Left lung (tissue), 10 donors: Measurements from ENCODE around the gene TRABD2A. TPM values are rescaled to one million over a fixed set of nuclear protein-coding genes. Genes with fewer than 3 reads are reported as not detected.

ENCODE experiments used
- ATAC-seq: fragments of 200-7000 bp; cut with Tn5 transposase; one replicate; pipeline ENCODE4 v1.9.1; 2020; ENCODE audit warnings: moderate library complexity
- DNase-seq, 4 donors: peaks; one replicate each; pipeline ENCODE4 v3.0.0-alpha.2; 2013 to 2020
- H3K27ac ChIP-seq, 2 donors: fragments of 200-600 bp; sonication (generic) in 1 of 2; one replicate each; pipeline versions ENCODE4 v1.5.0 to v1.8.0; 2020 to 2021
- H3K27me3 ChIP-seq, 2 donors: fragments of 200-600 bp; sonication (generic) in 1 of 2; one replicate each; pipeline versions ENCODE4 v1.5.0 to v1.8.0; 2020 to 2021
- H3K36me3 ChIP-seq, 2 donors: fragments of 200-600 bp; sonication (generic) in 1 of 2; one replicate each; pipeline versions ENCODE4 v1.5.0 to v1.8.0; 2020 to 2021
- H3K4me1 ChIP-seq, 2 donors: fragments of 200-600 bp; one replicate each; pipeline ENCODE4 v1.8.0; 2021
- H3K4me3 ChIP-seq, 2 donors: fragments of 200-600 bp; sonication (generic) in 1 of 2; one replicate each; pipeline versions ENCODE4 v1.5.0 to v1.8.0; 2020 to 2021; ENCODE audit warnings: mild to moderate bottlenecking in 1 of 2
- H3K9me3 ChIP-seq, 2 donors: fragments of 200-600 bp; sonication (generic) in 1 of 2; one replicate each; pipeline versions ENCODE4 v1.5.0 to v1.8.0; 2020 to 2021
- intact Hi-C, 2 donors: fragments of 100-400 bp; cut with DNase I; formaldehyde crosslinking; loops; one replicate each; pipeline versions ENCODE4 v1.11.2 to v1.14.2; 2022
- polyA plus RNA-seq, 6 donors: library from polyadenylated mRNA; unstranded; fragments of 120-200 nt; gene quantifications; one replicate each; pipeline ENCODE4 v1.2.1, GENCODE V29; 2013; ENCODE audit not compliant: insufficient read length in 6 of 6
- total RNA-seq, 2 donors: library from RNA; stranded (reverse); fragmentation: NEBNext Ultra II Directional; extraction: Animal tissue kit (Norgen Biotek cat#: 25700); gene quantifications; one replicate each; pipeline ENCODE4 v1.2.1, GENCODE V29; 2021
- TF ChIP-seq, protein P1 (sequence below), 2 donors: fragments of 200-600 bp; sonication (generic) in 1 of 2; IDR thresholded peaks; one replicate each; pipeline versions ENCODE4 v1.5.0 to v1.8.0; 2021; ENCODE audit warnings: antibody characterized with exemption in 2 of 2
- donor health status: DM: no; HTN: yes; CAD: no.
- donor health status: DM: no; HTN: no; CAD: no.

TRABD2A gene
- total and polyA plus RNA-seq, 8 donors = 3.0 to 24.7 (median 21.8) TPM

DNA sequence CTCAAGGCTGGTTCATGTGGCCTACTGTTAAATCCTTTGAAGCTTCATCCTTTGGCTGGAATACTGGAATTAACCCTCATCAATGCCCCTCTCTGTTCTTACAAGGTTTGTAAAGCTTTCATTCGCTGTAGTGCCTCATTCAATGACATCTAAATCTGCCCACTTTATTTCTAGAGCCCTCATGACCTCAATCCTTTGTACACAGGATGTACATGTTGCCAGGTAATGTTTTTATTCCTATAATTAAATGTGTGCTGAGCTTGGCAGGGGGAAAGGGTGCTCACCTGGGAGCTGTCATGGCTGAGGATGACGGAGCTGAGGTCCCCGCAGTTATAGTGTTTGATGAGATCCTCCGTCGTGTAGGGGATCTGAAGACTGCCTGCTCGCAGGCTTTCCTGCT, 39.3 kb downstream of the TRABD2A start:
- Histone ChIP-seq H3K36me3 (no peaks in the 10 kb centered on the region), H3K4me3 (no peak overlapping the region), H3K27ac (no peak overlapping the region), H3K4me1 (peaks cover 0 to 3% of the 10 kb centered on the region in 2 donors), H3K27me3 (no peaks in the 10 kb centered on the region), H3K9me3 (peaks cover 0 to 9% of the 10 kb centered on the region in 2 donors)
- intact Hi-C loops = no loop called here
- TF ChIP-seq, protein P1, sequence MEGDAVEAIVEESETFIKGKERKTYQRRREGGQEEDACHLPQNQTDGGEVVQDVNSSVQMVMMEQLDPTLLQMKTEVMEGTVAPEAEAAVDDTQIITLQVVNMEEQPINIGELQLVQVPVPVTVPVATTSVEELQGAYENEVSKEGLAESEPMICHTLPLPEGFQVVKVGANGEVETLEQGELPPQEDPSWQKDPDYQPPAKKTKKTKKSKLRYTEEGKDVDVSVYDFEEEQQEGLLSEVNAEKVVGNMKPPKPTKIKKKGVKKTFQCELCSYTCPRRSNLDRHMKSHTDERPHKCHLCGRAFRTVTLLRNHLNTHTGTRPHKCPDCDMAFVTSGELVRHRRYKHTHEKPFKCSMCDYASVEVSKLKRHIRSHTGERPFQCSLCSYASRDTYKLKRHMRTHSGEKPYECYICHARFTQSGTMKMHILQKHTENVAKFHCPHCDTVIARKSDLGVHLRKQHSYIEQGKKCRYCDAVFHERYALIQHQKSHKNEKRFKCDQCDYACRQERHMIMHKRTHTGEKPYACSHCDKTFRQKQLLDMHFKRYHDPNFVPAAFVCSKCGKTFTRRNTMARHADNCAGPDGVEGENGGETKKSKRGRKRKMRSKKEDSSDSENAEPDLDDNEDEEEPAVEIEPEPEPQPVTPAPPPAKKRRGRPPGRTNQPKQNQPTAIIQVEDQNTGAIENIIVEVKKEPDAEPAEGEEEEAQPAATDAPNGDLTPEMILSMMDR (IDR thresholded peaks at IDR 0.05) = no peak
- ATAC-seq (no peak), DNase-seq (no peak)

DNA sequence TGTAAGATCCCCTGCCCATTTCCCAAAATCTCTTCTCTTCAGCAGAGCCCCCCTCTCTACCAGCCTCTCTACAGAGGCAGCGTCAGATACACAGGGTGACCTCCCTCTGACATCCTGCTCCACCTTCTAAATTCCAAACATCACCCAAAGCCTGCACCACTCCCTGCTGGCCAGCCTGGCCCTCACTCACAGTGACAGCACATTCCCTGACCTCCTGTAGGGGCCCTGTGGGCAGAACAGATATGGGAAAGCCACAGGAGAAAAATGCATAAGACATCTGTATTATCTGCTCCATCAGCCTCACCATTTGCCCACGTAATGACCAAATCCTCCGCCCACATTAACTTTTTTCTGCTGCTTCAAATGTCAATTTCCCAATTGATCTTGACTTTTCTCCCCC, 40.6 kb downstream of the TRABD2A start:
- ATAC-seq = no peak

DNA sequence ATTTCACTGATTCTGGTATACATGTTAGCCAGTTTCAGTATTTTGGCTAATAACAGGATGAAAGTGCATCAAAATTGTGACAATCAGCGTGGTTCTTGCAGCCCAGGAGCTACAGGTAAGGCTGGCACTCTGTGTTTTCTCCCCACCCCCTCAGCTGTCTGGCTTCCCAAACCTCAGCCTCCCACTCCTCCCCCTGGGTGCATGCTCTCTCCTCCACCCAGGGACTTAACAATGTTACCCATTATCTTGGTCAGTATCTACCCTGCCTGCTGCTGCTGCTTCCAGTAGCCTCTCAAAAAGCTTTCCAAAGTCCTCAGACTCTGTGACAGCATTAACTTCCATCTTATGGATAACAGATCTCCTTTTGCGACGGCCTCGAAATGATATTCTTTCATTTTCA, 41.0 kb downstream of the TRABD2A start:
- ATAC-seq (no peak), DNase-seq (no peak)
- TF ChIP-seq, protein P1 (IDR thresholded peaks at IDR 0.05) = no peak
- H3K4me1 ChIP-seq = no peaks in the 10 kb centered on the region
- H3K27me3 ChIP-seq = no peaks in the 10 kb centered on the region
- H3K4me3 ChIP-seq = no peak overlapping the region
- H3K27ac ChIP-seq = no peak overlapping the region
- H3K36me3 ChIP-seq = no peaks in the 10 kb centered on the region
- peaks cover 0 to 22% of the 10 kb centered on the region in 2 donors for H3K9me3 ChIP-seq
- intact Hi-C loops = no loop called here

More for the DNA sequence above, 40.6 kb downstream of the TRABD2A start:
- Histone ChIP-seq H3K27me3 (no peaks in the 10 kb centered on the region), H3K36me3 (no peaks in the 10 kb centered on the region), H3K27ac (no peak overlapping the region), H3K4me3 (no peak overlapping the region), H3K4me1 (no peaks in the 10 kb centered on the region), H3K9me3 (peaks cover 0 to 20% of the 10 kb centered on the region in 2 donors)
- TF ChIP-seq, protein P1 (IDR thresholded peaks at IDR 0.05) = no peak
- intact Hi-C loops = no loop called here
- no peak for DNase-seq

DNA sequence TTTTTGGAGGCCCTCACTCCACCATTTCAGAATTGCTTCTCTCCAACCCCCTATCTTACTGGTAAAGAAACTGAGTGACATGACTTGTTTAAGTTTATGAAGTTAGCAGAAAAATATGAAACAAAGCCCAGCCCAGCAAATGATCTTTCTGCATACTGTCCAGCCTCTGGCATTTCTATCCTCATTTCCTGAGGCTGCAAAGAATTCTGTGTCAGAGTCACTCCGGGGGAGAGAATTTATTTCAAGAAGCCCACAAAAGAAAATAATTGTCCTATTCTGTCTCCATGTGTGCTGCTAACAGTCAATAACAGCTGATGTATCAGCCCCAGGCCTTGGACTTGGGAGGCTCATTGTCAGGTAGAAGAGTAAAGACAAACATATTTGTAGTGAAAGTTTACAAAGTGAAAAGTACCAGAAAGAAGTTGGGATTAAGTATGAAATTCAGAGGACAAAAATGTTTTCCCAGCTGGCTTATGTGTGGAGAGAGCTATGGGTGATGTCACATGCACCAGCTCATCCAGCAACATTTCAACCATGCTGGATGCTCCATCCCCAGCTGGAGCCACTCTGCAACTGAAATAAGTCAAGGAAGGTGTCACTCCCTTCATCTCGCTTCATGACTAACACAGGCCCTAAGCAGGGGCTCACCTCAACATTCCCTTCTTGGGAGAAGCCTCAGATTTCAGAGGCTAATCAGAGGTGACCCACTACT, 42.3 kb downstream of the TRABD2A start:
- no peak overlapping the region for H3K27ac ChIP-seq
- intact Hi-C loops = no loop called here
- H3K4me1 ChIP-seq = no peaks in the 10 kb centered on the region
- no peak overlapping the region for H3K4me3 ChIP-seq
- H3K36me3 ChIP-seq = no peaks in the 10 kb centered on the region
- ATAC-seq = no peak
- peaks cover 0 to 22% of the 10 kb centered on the region in 2 donors for H3K9me3 ChIP-seq
- no peak for DNase-seq
- TF ChIP-seq, protein P1 (IDR thresholded peaks at IDR 0.05) = no peak
- H3K27me3 ChIP-seq = no peaks in the 10 kb centered on the region

DNA sequence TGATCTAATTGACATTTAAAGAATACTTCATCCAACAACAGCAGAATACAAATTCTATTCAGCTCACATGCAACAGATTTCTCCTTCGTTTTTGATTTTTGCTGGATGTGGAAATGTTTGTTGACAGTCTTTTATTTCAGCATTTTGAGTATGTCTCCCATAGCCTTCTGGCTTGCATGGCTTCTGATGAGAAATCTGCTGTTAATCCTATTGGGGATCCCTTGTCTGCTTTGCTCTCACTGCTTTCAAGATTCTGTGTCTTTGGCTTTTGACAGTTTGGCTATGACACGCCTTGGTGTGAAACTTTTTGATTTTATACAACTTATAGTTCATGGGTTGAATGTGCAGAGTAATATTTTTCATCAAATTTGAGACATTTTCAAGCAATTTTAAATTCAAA, 44.7 kb downstream of the TRABD2A start:
- no peaks in the 10 kb centered on the region for H3K36me3 ChIP-seq
- no peaks in the 10 kb centered on the region for H3K27me3 ChIP-seq
- no peak overlapping the region for H3K27ac ChIP-seq
- ATAC-seq (no peak), DNase-seq (no peak)
- H3K4me1 ChIP-seq = peaks cover 0 to 12% of the 10 kb centered on the region in 2 donors
- H3K4me3 ChIP-seq = no peak overlapping the region
- peaks cover 0 to 22% of the 10 kb centered on the region in 2 donors for H3K9me3 ChIP-seq
- intact Hi-C loops = no loop called here
- TF ChIP-seq, protein P1 (IDR thresholded peaks at IDR 0.05) = no peak
